GM21515 (cell line): Measurements from ENCODE around the gene TMEM232.

ENCODE experiments used
- ATAC-seq: cut with Tn5 transposase; IDR thresholded peaks from one replicate; pipeline ENCODE4 v1.9.1; 2021; ENCODE audit not compliant: unreplicated experiment

The TMEM232 gene

DNA sequence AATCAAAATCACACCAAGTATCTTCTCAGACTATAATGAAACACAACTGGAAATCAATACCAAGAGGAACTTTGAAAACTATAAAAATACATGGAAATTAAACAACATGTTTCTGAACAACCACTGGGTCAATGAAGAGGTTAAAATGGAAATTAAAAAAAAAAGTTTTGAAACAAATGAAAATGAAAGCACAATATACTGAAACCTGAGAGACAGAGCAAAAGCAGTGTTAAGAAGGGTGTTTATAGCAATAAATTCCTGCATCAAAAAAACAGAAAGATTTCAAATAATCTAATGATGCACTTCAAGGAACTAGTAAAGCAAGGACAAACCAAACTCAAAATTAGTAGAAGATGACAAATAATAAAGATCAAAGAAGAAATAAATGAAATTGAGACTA is 92.0 kb downstream of the TMEM232 start:
- ATAC-seq: no peak

GRCh38 chr5:110631236-110631635 is 95.2 kb downstream of the TMEM232 start:
- ATAC-seq: no peak

DNA sequence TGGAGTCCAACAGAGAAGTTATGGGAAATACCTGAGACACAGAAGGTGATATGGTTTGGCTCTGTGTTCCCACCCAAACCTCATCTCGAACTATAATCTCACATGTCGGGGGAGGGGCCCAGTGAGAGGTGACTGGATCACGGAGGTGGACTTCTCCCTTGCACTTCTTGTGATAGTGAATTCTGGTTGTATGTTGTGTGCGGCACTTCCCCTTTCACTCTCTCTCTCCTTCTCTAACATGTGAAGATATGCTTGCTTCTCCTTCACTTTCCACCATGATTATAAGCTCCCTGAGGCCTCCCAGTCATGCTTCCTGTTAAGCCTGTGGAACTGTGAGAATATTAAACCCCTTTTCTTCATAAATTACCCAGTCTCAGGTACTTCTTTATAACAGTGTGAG is 96.1 kb downstream of the TMEM232 start:
- no peak for ATAC-seq

- no peak for ATAC-seq
Observed at GRCh38 chr5:110625376-110625999, 101.0 kb downstream of the TMEM232 start.

- ATAC-seq: no peak
Observed at GRCh38 chr5:110623874-110624273, 102.6 kb downstream of the TMEM232 start.

DNA sequence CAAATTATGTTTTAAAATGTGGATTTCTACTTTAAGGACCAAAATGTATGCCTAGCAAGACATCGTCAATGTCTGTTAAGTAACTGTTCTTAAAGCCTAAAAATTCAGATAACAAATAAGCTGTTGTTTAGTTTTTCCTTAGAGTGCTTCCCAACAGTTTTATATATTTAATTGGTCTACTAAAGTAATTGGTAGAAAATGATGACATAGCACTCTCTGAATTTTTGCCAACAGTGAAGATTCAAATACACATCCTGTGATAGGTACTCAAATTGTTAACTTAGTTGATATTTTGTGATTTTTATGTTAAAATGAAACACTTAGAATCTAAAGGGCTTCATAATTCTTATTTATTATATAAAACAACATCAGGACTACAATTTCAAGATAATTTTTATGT is 107.5 kb downstream of the TMEM232 start:
- no peak for ATAC-seq

DNA sequence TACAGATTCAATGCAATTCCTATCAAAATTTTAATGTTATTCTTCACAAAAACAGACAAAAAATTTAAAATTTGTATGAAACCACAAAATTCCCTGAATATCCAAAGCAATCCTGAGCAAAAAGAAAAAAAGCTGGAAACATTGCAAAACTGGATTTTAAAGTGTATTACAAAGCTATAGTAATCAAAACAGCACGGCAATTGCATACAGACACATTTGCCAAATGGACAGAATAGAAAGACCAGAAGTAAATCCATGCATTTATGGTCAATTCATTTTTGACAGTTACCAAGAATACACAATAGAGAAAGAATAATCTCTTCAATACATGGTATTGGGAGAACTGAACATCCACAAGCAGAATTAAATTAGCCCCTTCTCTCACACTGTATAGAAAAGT is 110.5 kb downstream of the TMEM232 start:
- ATAC-seq: no peak

GRCh38 chr5:110612794-110613247 is 113.7 kb downstream of the TMEM232 start:
- no peak for ATAC-seq

GRCh38 chr5:110611817-110612216 is 114.7 kb downstream of the TMEM232 start:
- ATAC-seq: no peak

DNA sequence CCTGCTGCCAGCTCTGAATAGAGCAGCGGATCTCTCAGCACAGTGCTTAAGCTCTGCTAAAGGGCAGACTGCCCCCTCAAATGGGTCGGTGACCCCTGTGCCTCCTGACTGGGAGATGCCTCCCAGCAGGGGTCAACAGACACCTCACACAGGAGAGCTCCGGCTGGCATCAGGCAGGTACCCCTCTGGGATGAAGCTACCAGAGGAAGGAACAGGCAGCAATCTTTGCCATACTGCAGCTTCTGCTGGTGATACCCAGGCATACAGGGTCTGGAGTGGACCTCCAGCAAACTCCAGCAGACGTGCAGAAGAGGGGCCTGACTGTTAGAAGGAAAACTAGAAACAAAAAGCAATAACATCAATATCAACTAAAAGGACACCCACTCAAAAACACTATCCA is 131.6 kb downstream of the TMEM232 start:
- no peak for ATAC-seq

DNA sequence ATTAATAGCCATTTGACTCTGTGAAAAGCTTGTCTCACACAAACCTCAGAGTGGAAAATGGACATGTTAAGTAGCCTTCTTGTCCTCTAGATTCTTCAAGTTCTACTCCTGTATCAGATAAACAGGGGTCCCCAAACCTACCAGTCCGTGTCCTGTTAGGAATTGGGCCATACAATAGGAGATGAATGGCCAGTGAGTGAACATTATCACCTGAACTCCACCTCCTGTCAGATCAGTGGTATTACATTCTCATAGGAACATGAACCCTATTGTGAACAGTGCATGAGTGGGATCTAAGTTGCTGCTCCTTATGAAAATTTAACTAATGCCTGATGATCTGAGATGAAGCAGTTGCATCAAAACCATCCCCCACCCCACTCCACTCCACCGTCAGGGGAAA is 136.3 kb downstream of the TMEM232 start:
- ATAC-seq: peak; percentile 69

DNA sequence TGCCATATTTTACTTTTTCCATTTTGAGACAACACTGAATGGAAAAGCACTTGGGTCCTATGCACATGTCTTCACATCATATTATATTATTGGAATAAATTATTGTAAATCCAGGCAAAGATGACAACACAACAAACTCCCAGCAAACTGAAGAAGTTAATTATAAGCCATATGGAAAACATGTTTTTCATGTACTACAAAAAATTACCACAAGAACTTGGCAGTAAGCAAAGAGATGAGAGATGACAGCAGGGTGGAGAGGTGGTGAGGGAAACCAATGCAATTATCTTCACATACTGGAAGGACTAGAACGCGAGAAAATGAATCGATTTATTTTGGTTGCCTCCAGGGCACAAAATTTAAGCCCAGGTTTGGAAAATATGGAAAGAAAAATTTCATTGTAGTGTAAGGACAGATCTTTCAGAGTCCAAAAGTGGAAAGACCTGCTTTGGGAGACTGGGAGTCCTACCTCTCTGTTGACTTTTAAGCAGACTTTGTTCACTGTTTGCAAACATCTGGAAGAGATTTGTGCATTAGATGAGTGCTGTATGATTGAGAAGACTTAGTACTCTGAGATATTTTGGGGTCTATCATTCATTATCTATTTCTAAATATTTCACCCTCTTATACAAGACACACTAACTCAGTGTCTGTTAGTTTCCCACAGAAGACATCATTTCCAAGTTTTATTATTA is 138.0 kb downstream of the TMEM232 start:
- no peak for ATAC-seq

DNA sequence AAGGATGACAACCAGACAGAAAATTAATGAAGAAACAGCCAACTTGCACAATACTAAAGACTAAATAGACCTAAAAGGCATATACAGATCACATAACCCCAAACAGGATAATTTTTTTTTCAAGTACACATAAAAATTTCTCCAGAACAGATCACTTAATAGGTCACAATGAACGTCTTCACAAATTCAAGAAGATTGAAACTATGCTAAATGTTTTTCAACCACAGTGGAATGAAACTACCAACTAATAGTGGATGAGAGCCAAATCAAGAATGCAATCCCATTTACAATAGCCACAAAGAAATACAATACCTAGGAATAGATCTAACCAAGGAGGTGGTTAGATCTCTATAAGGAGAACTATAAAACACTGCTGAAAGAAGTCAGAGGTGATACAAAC is 145.8 kb downstream of the TMEM232 start:
- no peak for ATAC-seq

- no peak for ATAC-seq
Observed at GRCh38 chr5:110572729-110573128, 153.7 kb downstream of the TMEM232 start.

DNA sequence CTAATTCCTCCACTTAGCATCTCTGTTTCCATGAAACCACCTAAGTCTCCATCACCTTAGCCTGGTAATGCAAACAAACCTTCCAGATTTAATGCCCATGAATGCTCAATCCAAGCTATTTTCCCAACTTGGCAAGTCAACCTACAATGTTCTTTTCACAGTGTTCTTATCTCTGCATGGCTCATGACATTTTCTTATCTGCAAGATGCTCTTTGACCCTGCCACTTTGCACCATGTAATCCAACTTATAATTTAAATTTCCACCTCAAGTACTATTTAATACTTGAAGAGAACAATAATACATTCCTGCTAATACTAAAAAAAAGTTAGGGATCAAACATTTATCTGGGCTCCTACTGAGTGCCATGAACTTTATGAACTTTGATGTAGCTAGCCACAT is 164.3 kb downstream of the TMEM232 start:
- no peak for ATAC-seq

GRCh38 chr5:110561510-110561909 is 165.0 kb downstream of the TMEM232 start:
- ATAC-seq: no peak

DNA sequence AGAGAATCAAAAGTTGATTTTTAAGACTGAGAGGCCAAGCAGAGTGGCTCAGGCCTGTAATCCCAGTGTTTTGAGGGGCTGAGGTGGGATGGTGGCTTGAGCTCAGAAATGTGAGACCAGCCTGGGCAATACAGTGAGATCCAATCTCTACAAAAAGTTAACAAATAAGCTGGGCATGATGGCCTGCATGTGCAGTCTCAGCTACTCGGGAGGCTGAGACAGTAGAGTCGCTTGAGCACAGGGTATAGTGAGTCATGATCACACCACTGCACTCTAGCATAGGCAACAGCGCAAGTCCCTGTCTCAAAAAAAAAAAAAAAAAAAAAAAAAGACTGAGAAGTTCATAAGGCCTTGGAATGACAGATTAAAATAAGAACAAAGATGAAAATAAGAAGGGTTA is 177.2 kb downstream of the TMEM232 start:
- ATAC-seq: no peak

- no peak for ATAC-seq
Observed at GRCh38 chr5:110548171-110548570, 178.3 kb downstream of the TMEM232 start.

DNA sequence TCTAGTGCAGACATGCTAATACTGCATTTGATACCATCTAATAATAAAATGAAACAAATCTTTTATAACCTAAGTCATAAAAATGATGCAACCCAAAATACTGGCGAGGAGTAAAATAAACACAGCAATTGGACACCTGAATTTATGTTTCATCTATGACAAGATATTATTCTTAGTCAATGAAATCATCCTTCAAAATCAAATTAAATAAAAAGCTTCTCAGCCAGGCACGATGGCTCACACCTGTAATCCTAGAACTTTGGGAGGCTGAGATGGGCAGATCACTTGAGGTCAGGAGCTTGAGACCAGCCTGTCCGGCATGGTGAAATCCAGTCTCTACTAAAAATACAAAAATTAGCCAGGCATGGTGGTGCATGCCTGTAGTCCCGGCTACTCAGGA is 179.0 kb downstream of the TMEM232 start:
- no peak for ATAC-seq

GRCh38 chr5:110545716-110546115 is 180.8 kb downstream of the TMEM232 start:
- ATAC-seq: no peak

- no peak for ATAC-seq
Observed at GRCh38 chr5:110544603-110545002, 181.9 kb downstream of the TMEM232 start.

DNA sequence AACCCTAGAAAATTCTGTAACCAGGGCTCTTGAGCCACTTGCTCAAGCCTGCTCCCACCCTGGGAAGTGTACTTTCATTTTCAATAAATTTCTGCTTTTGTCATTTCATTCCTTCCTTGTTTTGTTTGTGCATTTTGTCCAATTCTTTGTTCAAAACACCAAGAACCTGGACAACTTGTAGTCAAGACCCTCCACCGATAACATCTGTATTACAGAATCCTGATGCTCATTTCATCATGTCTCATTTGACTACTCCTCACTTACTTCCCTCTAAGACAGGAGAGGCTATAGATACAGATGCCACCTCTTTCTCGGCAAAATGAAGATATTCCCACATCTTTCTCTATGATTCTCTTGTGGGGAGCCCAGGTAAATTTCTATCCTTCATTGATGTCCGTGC is 183.5 kb downstream of the TMEM232 start:
- no peak for ATAC-seq
